Astrocyte (in vitro differentiated cells and primary cell): ENCODE measurements around the gene DEXI.

Experiments
- EZH2 ChIP-seq: IDR thresholded peaks from 2 replicates; pipeline ENCODE4 v1.6.1; 2012; ENCODE audit warnings: mild to moderate bottlenecking, low read length, inconsistent platforms; ENCODE audit not compliant: insufficient read depth
- TF ChIP-seq, protein P1 (sequence below): IDR thresholded peaks from 2 replicates; pipeline ENCODE4 v1.5.1; 2011; ENCODE audit warnings: low read depth, mild to moderate bottlenecking, inconsistent platforms, low read length, moderate library complexity; ENCODE audit not compliant: insufficient read depth

DNA sequence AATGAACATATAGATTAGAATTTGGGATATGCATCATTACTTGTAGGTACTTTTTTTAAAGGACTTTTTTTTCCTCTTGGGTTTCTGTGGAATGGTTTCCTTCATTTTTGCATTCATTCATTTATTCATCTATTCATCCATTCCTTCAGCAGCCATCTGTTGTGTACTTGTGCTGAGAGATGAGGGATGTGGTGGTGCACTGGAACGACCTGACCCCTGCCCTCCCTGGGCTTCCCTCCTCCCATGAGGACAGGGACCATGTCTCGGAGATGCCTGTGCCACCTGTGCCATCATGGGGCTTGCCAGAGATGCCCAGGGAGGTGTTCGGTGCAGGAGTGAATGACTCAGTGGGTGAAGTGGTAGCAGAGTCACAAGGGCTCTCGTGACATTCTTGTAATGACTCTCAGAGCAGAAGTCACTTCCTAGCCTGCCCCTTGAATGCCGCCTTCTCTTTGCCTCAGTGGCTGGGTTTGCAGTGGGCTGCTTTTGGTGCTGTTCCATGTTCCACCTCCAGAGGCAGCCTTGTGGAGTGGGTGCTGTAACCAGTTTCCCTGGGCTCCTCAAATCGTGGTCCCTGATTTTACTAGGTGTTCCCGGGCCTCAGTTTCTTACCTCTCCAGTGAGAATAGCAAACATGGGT lies 46.0 kb upstream of the DEXI start:
- TF ChIP-seq, protein P1, sequence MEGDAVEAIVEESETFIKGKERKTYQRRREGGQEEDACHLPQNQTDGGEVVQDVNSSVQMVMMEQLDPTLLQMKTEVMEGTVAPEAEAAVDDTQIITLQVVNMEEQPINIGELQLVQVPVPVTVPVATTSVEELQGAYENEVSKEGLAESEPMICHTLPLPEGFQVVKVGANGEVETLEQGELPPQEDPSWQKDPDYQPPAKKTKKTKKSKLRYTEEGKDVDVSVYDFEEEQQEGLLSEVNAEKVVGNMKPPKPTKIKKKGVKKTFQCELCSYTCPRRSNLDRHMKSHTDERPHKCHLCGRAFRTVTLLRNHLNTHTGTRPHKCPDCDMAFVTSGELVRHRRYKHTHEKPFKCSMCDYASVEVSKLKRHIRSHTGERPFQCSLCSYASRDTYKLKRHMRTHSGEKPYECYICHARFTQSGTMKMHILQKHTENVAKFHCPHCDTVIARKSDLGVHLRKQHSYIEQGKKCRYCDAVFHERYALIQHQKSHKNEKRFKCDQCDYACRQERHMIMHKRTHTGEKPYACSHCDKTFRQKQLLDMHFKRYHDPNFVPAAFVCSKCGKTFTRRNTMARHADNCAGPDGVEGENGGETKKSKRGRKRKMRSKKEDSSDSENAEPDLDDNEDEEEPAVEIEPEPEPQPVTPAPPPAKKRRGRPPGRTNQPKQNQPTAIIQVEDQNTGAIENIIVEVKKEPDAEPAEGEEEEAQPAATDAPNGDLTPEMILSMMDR: peak; percentile 41
- TF ChIP-seq EZH2: no peak
